OCI-LY1 (cell line): ENCODE measurements around the gene FBXW5.

ENCODE experiments used
- EZH2 ChIP-seq: fragments of 200-600 bp; sonication (generic), shearing (Covaris generic); IDR thresholded peaks from 2 replicates; pipeline ENCODE4 v1.8.0; 2017; ENCODE audit warnings: borderline replicate concordance, mixed run types, mild to moderate bottlenecking, antibody characterized with exemption, low read length, moderate library complexity, mixed read lengths
- TF ChIP-seq, protein P1 (sequence below): fragments of 200-600 bp; sonication (generic), shearing (Covaris generic); IDR thresholded peaks from 2 replicates; pipeline ENCODE4 v1.5.1; 2017; ENCODE audit warnings: mild to moderate bottlenecking, antibody characterized with exemption, low read length, moderate library complexity, mixed read lengths

DNA sequence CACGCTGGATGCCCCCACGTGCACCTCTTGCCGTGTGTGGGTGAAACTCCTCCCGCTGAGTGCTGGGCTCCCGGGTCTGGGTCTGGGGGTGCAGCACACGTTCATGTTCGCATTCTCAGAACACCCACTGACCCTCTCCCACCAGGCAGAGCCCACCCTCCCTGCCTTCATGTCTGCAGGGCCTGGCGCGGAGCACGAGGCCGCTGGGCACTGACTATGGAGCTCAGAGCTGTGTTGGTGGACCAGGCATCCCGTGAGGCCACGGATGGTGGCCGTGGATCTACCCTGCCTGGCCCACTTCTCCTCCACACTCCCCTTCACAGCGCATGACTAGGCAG lies 16.4 kb upstream of the FBXW5 start:
- TF ChIP-seq, protein P1, sequence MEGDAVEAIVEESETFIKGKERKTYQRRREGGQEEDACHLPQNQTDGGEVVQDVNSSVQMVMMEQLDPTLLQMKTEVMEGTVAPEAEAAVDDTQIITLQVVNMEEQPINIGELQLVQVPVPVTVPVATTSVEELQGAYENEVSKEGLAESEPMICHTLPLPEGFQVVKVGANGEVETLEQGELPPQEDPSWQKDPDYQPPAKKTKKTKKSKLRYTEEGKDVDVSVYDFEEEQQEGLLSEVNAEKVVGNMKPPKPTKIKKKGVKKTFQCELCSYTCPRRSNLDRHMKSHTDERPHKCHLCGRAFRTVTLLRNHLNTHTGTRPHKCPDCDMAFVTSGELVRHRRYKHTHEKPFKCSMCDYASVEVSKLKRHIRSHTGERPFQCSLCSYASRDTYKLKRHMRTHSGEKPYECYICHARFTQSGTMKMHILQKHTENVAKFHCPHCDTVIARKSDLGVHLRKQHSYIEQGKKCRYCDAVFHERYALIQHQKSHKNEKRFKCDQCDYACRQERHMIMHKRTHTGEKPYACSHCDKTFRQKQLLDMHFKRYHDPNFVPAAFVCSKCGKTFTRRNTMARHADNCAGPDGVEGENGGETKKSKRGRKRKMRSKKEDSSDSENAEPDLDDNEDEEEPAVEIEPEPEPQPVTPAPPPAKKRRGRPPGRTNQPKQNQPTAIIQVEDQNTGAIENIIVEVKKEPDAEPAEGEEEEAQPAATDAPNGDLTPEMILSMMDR: no peak
- no peak for TF ChIP-seq EZH2
